ENCODE results near the gene LRRC42.
"Not testable (repeated sequence)": the region's sequence is repeated elsewhere in the genome, so short reads cannot be mapped to it uniquely, and the experiment has no call there.

Gene LRRC42

DNA sequence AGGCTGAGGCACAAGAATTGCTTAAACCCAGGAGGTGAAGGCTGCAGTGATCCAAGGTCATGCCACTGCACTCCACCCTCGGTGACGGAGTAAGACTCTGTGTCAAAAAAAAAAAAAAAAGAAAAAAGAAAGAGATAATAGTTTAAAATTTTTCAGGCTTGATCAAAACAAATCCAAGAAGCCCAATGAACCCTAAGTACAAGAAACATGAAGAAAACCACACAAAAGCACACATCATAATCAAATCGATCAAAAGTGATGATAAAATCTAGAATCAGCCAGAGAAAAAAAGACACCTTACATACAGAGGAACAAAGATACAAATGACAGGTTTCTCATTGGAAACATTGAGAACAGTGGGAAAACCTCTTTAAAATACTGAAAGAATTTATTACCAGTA is 40.3 kb downstream of the LRRC42 start:
- no peaks in the 10 kb centered on the region for H3K27me3 ChIP-seq (ENCODE audit: insufficient read depth, low read length)
- WGBS (ENCODE audit: extremely low coverage, insufficient coverage, insufficient read length) = no CpG with 5 or more reads among the region's 3 CpGs
- no peak overlapping the region for H3K4me2 ChIP-seq (ENCODE audit: low read length)
- peaks cover 5 to 9% of the 10 kb centered on the region in 2 experiments for H3K4me1 ChIP-seq (ENCODE audit: control insufficient read depth in 1 of 2, insufficient read depth in 2 of 2, low read length in 2 of 2)
- H3K4ac ChIP-seq (ENCODE audit: low read depth, low read length) = no peak overlapping the region
- no peak overlapping the region for H2AK5ac ChIP-seq (ENCODE audit: low read length)
- H3K79me2 ChIP-seq (ENCODE audit: control insufficient read depth, insufficient read depth, low read length, poor library complexity) = peaks cover 3% of the 10 kb centered on the region
- no peak overlapping the region for H2BK12ac ChIP-seq (ENCODE audit: low read length)
- no peak overlapping the region for H3K4me3 ChIP-seq (ENCODE audit: low read depth, low read length)
- no peak overlapping the region for H3K23ac ChIP-seq (ENCODE audit: low read length)
- no peaks in the 10 kb centered on the region for H3K36me3 ChIP-seq (ENCODE audit: control insufficient read depth in 1 of 2, insufficient read depth in 2 of 2, low read length in 2 of 2)
- H3K9me3 ChIP-seq (ENCODE audit: insufficient read depth, low read depth, low read length) = no peaks in the 10 kb centered on the region
- H4K91ac ChIP-seq (ENCODE audit: low read depth, low read length) = no peak overlapping the region
- no peak overlapping the region for H2BK120ac ChIP-seq (ENCODE audit: insufficient read depth, low read length, poor library complexity)
- H3K79me1 ChIP-seq (ENCODE audit: low read length) = peaks cover 5% of the 10 kb centered on the region
- H3K9ac ChIP-seq (ENCODE audit: low read length) = no peak overlapping the region
- no peak overlapping the region for H2BK5ac ChIP-seq (ENCODE audit: low read depth, low read length, poor library complexity)
- no peak overlapping the region for H3K18ac ChIP-seq (ENCODE audit: low read length)
- H2AFZ ChIP-seq (ENCODE audit: insufficient read depth, low read length, poor library complexity) = no peak overlapping the region
- H3K14ac ChIP-seq (ENCODE audit: low read length) = no peak overlapping the region
- H4K8ac ChIP-seq (ENCODE audit: low read depth, low read length) = no peak overlapping the region
- no peak for DNase-seq
- no peak overlapping the region for H3K27ac ChIP-seq (ENCODE audit: low read depth, low read length)
- H4K12ac ChIP-seq (ENCODE audit: low read depth, low read length) = no peak overlapping the region

DNA sequence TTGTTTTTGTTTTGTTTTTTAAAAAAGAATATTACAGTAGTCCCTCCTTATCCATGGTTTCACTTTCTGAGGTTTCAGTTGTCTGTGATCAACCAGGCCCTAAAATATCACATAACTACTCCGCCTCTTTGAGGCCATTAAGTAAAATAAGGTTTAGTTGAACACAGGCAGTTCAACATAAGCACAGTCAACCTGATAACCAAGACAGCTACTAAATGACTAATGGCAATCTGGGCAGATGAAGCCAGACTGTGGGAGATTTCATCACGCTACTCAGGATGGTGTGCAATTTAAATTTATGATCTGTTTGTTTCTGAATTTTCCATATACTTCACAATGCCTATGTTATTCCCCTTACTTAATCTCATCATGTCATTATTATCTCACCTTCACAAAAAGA is 41.7 kb downstream of the LRRC42 start:
- no peaks in the 10 kb centered on the region for H3K27me3 ChIP-seq (ENCODE audit: insufficient read depth, low read length)
- H3K4me3 ChIP-seq (ENCODE audit: low read depth, low read length) = no peak overlapping the region
- no peaks in the 10 kb centered on the region for H3K36me3 ChIP-seq (ENCODE audit: control insufficient read depth in 1 of 2, insufficient read depth in 2 of 2, low read length in 2 of 2)
- H3K4ac ChIP-seq (ENCODE audit: low read depth, low read length) = no peak overlapping the region
- no peak overlapping the region for H3K4me2 ChIP-seq (ENCODE audit: low read length)
- no CpG with 5 or more reads among the region's 2 CpGs for WGBS (ENCODE audit: extremely low coverage, insufficient coverage, insufficient read length)
- H3K79me1 ChIP-seq (ENCODE audit: low read length) = no peaks in the 10 kb centered on the region
- H2BK5ac ChIP-seq (ENCODE audit: low read depth, low read length, poor library complexity) = no peak overlapping the region
- no peak overlapping the region for H3K23ac ChIP-seq (ENCODE audit: low read length)
- no peaks in the 10 kb centered on the region for H3K79me2 ChIP-seq (ENCODE audit: control insufficient read depth, insufficient read depth, low read length, poor library complexity)
- peaks cover 4% of the 10 kb centered on the region for H3K9me3 ChIP-seq (ENCODE audit: insufficient read depth, low read depth, low read length)
- H4K12ac ChIP-seq (ENCODE audit: low read depth, low read length) = no peak overlapping the region
- H3K18ac ChIP-seq (ENCODE audit: low read length) = no peak overlapping the region
- no peak for DNase-seq
- H4K8ac ChIP-seq (ENCODE audit: low read depth, low read length) = no peak overlapping the region
- H3K27ac ChIP-seq (ENCODE audit: low read depth, low read length) = no peak overlapping the region
- H2AK5ac ChIP-seq (ENCODE audit: low read length) = no peak overlapping the region
- H2BK12ac ChIP-seq (ENCODE audit: low read length) = no peak overlapping the region
- no peak overlapping the region for H3K9ac ChIP-seq (ENCODE audit: low read length)
- H2AFZ ChIP-seq (ENCODE audit: insufficient read depth, low read length, poor library complexity) = no peak overlapping the region
- no peak overlapping the region for H3K14ac ChIP-seq (ENCODE audit: low read length)
- no peak overlapping the region for H4K91ac ChIP-seq (ENCODE audit: low read depth, low read length)
- no peak overlapping the region for H2BK120ac ChIP-seq (ENCODE audit: insufficient read depth, low read length, poor library complexity)
- H3K4me1 ChIP-seq (ENCODE audit: control insufficient read depth in 1 of 2, insufficient read depth in 2 of 2, low read length in 2 of 2) = no peaks in the 10 kb centered on the region

DNA sequence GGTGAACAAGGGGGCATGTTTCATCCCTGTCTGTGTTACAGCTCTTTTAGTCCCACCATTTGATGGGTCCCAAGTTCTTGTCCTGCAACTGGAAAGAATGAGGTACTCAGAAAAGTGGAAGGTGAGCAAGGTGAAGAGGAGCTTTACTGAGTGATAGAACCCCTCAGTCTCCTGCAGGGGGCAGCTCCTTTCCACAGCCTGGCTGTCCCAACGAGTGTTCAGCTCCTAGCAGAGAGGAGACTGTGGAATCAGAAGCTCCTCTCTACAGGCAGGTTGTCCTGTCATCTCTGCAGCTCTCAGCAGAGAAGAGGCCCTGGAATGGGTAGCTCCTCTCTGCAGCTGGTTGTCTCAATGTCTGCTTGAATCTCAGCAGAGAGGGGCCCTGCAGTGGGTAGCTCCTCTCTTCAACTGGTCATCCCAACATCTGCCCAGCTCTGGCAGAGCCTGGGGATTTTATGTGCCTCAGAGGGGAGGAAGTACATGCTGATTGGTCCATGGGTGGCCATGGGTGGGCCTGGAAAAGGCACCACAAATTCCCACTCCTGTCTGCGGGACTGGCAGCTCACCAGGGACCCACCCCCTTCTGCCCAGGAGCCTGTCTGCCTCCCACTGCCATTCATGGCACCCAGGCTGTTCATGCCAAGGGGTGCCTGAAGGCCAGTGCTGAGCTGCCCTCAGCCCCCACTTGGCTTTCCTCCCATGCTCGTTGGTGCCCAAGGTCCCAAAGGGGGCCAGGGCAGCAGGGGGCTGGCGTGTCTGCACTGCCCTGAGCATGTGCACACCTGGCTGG is 46.1 kb downstream of the LRRC42 start:
- no peak overlapping the region for H3K4ac ChIP-seq (ENCODE audit: low read depth, low read length)
- no peak overlapping the region for H4K91ac ChIP-seq (ENCODE audit: low read depth, low read length)
- no peak overlapping the region for H2BK12ac ChIP-seq (ENCODE audit: low read length)
- H3K23ac ChIP-seq (ENCODE audit: low read length) = no peak overlapping the region
- H2BK5ac ChIP-seq (ENCODE audit: low read depth, low read length, poor library complexity) = no peak overlapping the region
- no peak overlapping the region for H4K8ac ChIP-seq (ENCODE audit: low read depth, low read length)
- no peak overlapping the region for H2AFZ ChIP-seq (ENCODE audit: insufficient read depth, low read length, poor library complexity)
- H2BK120ac ChIP-seq (ENCODE audit: insufficient read depth, low read length, poor library complexity) = no peak overlapping the region
- no peak overlapping the region for H3K18ac ChIP-seq (ENCODE audit: low read length)
- no peaks in the 10 kb centered on the region for H3K27me3 ChIP-seq (ENCODE audit: insufficient read depth, low read length)
- H3K4me3 ChIP-seq (ENCODE audit: low read depth, low read length) = no peak overlapping the region
- H3K36me3 ChIP-seq (ENCODE audit: control insufficient read depth in 1 of 2, insufficient read depth in 2 of 2, low read length in 2 of 2) = no peaks in the 10 kb centered on the region
- H3K9ac ChIP-seq (ENCODE audit: low read length) = no peak overlapping the region
- no peak overlapping the region for H3K14ac ChIP-seq (ENCODE audit: low read length)
- H3K4me2 ChIP-seq (ENCODE audit: low read length) = no peak overlapping the region
- peak in 1 of 2 donors; percentile 36 for DNase-seq
- no peaks in the 10 kb centered on the region for H3K79me2 ChIP-seq (ENCODE audit: control insufficient read depth, insufficient read depth, low read length, poor library complexity)
- no peaks in the 10 kb centered on the region for H3K4me1 ChIP-seq (ENCODE audit: control insufficient read depth in 1 of 2, insufficient read depth in 2 of 2, low read length in 2 of 2)
- no peak overlapping the region for H3K27ac ChIP-seq (ENCODE audit: low read depth, low read length)
- H3K79me1 ChIP-seq (ENCODE audit: low read length) = no peaks in the 10 kb centered on the region
- H4K12ac ChIP-seq (ENCODE audit: low read depth, low read length) = no peak overlapping the region
- peaks cover 4% of the 10 kb centered on the region for H3K9me3 ChIP-seq (ENCODE audit: insufficient read depth, low read depth, low read length)
- WGBS (ENCODE audit: extremely low coverage, insufficient coverage, insufficient read length) = no CpG with 5 or more reads among the region's 4 CpGs
- no peak overlapping the region for H2AK5ac ChIP-seq (ENCODE audit: low read length)

DNA sequence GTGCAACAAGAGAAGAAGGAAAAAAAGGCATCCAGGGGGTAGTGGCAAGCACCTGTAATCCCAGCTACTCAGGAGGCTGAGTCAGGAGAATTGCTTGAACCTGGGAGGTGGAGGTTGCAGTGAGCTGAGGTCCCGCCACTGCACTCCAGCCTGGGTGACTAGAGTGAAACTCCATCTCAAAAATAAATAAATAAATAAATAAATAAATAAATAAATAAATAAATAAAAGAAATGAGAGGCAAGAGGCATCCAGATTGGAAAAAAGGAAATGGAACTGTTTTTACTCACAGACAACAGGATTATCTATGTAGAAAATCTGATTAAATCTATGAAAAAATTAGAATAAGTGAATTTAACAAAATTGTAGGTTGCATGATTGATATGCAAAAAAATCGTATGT is 48.4 kb downstream of the LRRC42 start:
- H3K9me3 ChIP-seq (ENCODE audit: insufficient read depth, low read depth, low read length); H2AFZ ChIP-seq (ENCODE audit: insufficient read depth, low read length, poor library complexity); H4K12ac ChIP-seq (ENCODE audit: low read depth, low read length); H3K9ac ChIP-seq (ENCODE audit: low read length); H3K23ac ChIP-seq (ENCODE audit: low read length); H3K4ac ChIP-seq (ENCODE audit: low read depth, low read length); H3K4me2 ChIP-seq (ENCODE audit: low read length); H3K27ac ChIP-seq (ENCODE audit: low read depth, low read length); H3K14ac ChIP-seq (ENCODE audit: low read length); H2AK5ac ChIP-seq (ENCODE audit: low read length); H4K8ac ChIP-seq (ENCODE audit: low read depth, low read length); H3K18ac ChIP-seq (ENCODE audit: low read length); H3K79me2 ChIP-seq (ENCODE audit: control insufficient read depth, insufficient read depth, low read length, poor library complexity); H3K79me1 ChIP-seq (ENCODE audit: low read length); H2BK5ac ChIP-seq (ENCODE audit: low read depth, low read length, poor library complexity); H4K91ac ChIP-seq (ENCODE audit: low read depth, low read length); H3K4me1 ChIP-seq (ENCODE audit: control insufficient read depth in 1 of 2, insufficient read depth in 2 of 2, low read length in 2 of 2); DNase-seq; H3K4me3 ChIP-seq (ENCODE audit: low read depth, low read length); H3K27me3 ChIP-seq (ENCODE audit: insufficient read depth, low read length); H2BK12ac ChIP-seq (ENCODE audit: low read length); H3K36me3 ChIP-seq (ENCODE audit: control insufficient read depth in 1 of 2, insufficient read depth in 2 of 2, low read length in 2 of 2); H2BK120ac ChIP-seq (ENCODE audit: insufficient read depth, low read length, poor library complexity): not testable (repeated sequence)
- no CpG with 5 or more reads among the region's 2 CpGs for WGBS (ENCODE audit: extremely low coverage, insufficient coverage, insufficient read length)

Data from trophoblast cell (in vitro differentiated cells and primary cell).